ENCODE measurements around the gene PMM1.
A peak's percentile ranks its signal among the peaks of the same experiment; 100 is the strongest.

PMM1 gene

DNA sequence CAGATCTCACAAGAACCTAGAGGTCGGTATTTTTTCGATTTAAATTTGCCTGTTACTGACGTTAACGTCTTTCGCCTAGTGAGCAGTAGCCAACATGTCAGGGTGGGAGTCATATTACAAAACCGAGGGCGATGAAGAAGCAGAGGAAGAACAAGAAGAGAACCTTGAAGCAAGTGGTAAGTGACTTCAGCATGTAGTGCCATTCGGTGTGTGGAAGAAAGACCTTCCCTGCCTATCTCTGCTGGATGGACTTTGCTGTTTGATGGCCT is 32.2 kb upstream of the PMM1 start:
- H2AFZ ChIP-seq (ENCODE audit: low read depth, low read length), result peak overlapping the region; percentile 97; the same call in 1 of the 2 replicates
- peaks cover 34% of the 10 kb centered on the region for H3K4me1 ChIP-seq (ENCODE audit: insufficient read depth, low read length)
- TF ChIP-seq, protein P1, sequence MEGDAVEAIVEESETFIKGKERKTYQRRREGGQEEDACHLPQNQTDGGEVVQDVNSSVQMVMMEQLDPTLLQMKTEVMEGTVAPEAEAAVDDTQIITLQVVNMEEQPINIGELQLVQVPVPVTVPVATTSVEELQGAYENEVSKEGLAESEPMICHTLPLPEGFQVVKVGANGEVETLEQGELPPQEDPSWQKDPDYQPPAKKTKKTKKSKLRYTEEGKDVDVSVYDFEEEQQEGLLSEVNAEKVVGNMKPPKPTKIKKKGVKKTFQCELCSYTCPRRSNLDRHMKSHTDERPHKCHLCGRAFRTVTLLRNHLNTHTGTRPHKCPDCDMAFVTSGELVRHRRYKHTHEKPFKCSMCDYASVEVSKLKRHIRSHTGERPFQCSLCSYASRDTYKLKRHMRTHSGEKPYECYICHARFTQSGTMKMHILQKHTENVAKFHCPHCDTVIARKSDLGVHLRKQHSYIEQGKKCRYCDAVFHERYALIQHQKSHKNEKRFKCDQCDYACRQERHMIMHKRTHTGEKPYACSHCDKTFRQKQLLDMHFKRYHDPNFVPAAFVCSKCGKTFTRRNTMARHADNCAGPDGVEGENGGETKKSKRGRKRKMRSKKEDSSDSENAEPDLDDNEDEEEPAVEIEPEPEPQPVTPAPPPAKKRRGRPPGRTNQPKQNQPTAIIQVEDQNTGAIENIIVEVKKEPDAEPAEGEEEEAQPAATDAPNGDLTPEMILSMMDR (IDR thresholded peaks at IDR 0.05; ENCODE audit: borderline replicate concordance, extremely low read depth, low read length, poor library complexity, severe bottlenecking), result no peak
- no peak for TF ChIP-seq EZH2 (IDR thresholded peaks at IDR 0.05; ENCODE audit: borderline replicate concordance, low read depth, low read length, severe bottlenecking)
- peaks cover 64% of the 10 kb centered on the region for H3K79me2 ChIP-seq (ENCODE audit: insufficient read depth, low read length)
- H3K9ac ChIP-seq (ENCODE audit: low read depth, low read length), result peak overlapping the region; percentile 92
- H3K27me3 ChIP-seq (ENCODE audit: insufficient read depth, low read length, poor library complexity), result no peaks in the 10 kb centered on the region
- DNase-seq, result no peak
- peak overlapping the region; percentile 98 for H3K4me2 ChIP-seq (ENCODE audit: insufficient read depth, low read length)
- peaks cover 42% of the 10 kb centered on the region for H3K36me3 ChIP-seq (ENCODE audit: insufficient read depth, low read length)
- peak overlapping the region; percentile 64 to 97 for H3K4me3 ChIP-seq (ENCODE audit: low read depth in 1 of 2, low read length in 2 of 2)
- ATAC-seq (ENCODE audit: insufficient read depth, low read depth), result no peak
- H4K20me1 ChIP-seq (ENCODE audit: insufficient read depth, low read length), result peaks cover 16% of the 10 kb centered on the region
- peak overlapping the region; percentile 98 for H3K27ac ChIP-seq (ENCODE audit: low read length)
- no peaks in the 10 kb centered on the region for H3K9me3 ChIP-seq (ENCODE audit: insufficient read depth, low read length, severe bottlenecking)

DNA sequence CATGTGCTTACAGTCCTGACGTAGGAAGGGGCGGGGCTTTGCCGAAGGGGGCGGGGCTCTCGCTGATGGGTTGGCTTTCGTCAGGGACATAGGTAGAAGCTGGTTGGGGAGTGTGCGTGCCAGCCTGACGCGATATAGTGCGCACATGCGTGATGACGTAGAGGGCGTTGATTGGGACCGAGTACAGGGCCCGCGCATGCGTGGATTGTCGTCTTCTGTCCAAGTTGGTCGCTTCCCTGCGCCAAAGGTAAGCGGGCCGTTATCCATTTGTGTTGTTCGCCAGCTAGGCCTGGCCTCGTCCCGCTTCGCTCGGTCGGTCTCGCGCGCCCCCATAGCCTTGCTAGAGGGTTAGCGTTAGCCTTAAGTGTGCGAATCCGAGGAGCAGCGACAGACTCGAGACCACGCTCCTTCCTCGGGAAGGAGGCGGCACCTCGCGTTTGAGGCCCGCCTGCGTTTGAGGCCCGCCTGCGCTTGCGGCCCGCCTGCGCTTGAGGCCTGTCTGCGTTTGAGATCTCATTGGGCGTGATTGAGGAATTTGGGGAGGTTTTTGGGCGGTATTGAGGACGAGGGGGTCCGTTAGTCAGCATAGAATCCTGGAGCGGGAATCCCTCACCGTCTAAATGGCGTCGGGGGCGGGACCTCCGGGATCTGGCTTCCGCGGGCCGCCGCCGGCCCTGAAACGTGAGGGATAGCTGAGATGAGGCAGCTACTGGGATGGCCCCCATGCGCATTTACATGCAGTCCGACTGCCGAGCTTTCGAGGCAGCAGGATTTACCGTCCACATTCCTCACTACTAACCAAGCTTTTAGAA is 31.7 kb upstream of the PMM1 start, which contains the start of gene XRCC6:
XRCC6 (plus strand) TSS at position 197 of the 812 bp plus-strand sequence. CDS start 710 bp downstream, outside the sequence.
- ATAC-seq (ENCODE audit: insufficient read depth, low read depth) (peak; percentile 89), DNase-seq (peak; percentile 100)
- Histone ChIP-seq H4K20me1 (ENCODE audit: insufficient read depth, low read length) (peaks cover 15% of the 10 kb centered on the region), H3K79me2 (ENCODE audit: insufficient read depth, low read length) (peaks cover 58% of the 10 kb centered on the region), H3K4me2 (ENCODE audit: insufficient read depth, low read length) (peak within 1 kb of the TSS; percentile 98), H3K4me1 (ENCODE audit: insufficient read depth, low read length) (peaks cover 34% of the 10 kb centered on the region), H3K9ac (ENCODE audit: low read depth, low read length) (peak within 1 kb of the TSS; percentile 92), H3K9me3 (ENCODE audit: insufficient read depth, low read length, severe bottlenecking) (no peaks in the 10 kb centered on the region), H2AFZ (ENCODE audit: low read depth, low read length) (peak within 1 kb of the TSS; percentile 97), H3K27ac (ENCODE audit: low read length) (peak within 1 kb of the TSS; percentile 98), H3K4me3 (ENCODE audit: low read depth in 1 of 2, low read length in 2 of 2) (peak within 1 kb of the TSS; percentile 64 to 97), H3K36me3 (ENCODE audit: insufficient read depth, low read length) (peaks cover 37% of the 10 kb centered on the region), H3K27me3 (ENCODE audit: insufficient read depth, low read length, poor library complexity) (no peaks in the 10 kb centered on the region)
- TF ChIP-seq, protein P1 (IDR thresholded peaks at IDR 0.05; ENCODE audit: borderline replicate concordance, extremely low read depth, low read length, poor library complexity, severe bottlenecking), result no peak
- TF ChIP-seq EZH2 (IDR thresholded peaks at IDR 0.05; ENCODE audit: borderline replicate concordance, low read depth, low read length, severe bottlenecking), result no peak

DNA sequence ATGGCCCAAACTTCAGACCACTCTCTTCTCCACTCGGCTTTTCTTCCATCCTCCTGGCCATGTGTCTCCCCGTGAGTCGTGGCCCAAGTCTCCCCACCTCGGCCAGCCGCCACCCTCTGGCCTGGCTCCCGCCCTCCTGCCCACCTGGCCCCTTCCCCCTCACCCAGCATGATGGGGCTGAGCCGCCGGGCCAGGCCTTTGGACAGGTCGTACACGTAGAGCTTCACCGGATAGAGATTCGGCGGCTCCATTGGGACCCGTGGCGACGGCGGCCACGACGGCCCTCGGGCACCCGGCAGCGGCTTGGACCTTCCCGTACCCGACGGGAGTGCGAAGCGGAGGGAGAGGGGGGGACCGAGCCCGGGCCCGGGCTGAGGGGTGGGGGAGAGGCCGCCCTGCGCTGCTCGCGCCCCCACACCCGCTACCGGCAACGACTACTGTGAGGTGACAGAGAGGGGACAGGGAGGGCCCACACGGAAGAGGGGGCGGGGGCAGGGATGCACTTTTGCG is 31.0 kb upstream of the PMM1 start, which contains the start of gene DESI1:
DESI1 (minus strand) TSS at position 455 of the 510 bp plus-strand sequence; CDS start at position 251, 204 bp downstream.
- peaks cover 34% of the 10 kb centered on the region for H3K4me1 ChIP-seq (ENCODE audit: insufficient read depth, low read length)
- H3K9me3 ChIP-seq (ENCODE audit: insufficient read depth, low read length, severe bottlenecking), result no peaks in the 10 kb centered on the region
- ATAC-seq (ENCODE audit: insufficient read depth, low read depth) (peak; percentile 85; the same call in 2 of the 3 replicates), DNase-seq (no peak)
- peak within 1 kb of the TSS; percentile 98 for H3K4me2 ChIP-seq (ENCODE audit: insufficient read depth, low read length)
- H3K4me3 ChIP-seq (ENCODE audit: low read depth in 1 of 2, low read length in 2 of 2), result peak within 1 kb of the TSS; percentile 64 to 97
- peaks cover 52% of the 10 kb centered on the region for H3K79me2 ChIP-seq (ENCODE audit: insufficient read depth, low read length)
- TF ChIP-seq, protein P1 (IDR thresholded peaks at IDR 0.05; ENCODE audit: borderline replicate concordance, extremely low read depth, low read length, poor library complexity, severe bottlenecking), result no peak
- TF ChIP-seq EZH2 (IDR thresholded peaks at IDR 0.05; ENCODE audit: borderline replicate concordance, low read depth, low read length, severe bottlenecking), result no peak
- H3K27ac ChIP-seq (ENCODE audit: low read length), result peak within 1 kb of the TSS; percentile 98
- H3K27me3 ChIP-seq (ENCODE audit: insufficient read depth, low read length, poor library complexity), result no peaks in the 10 kb centered on the region
- H3K9ac ChIP-seq (ENCODE audit: low read depth, low read length), result peak within 1 kb of the TSS; percentile 92
- H4K20me1 ChIP-seq (ENCODE audit: insufficient read depth, low read length), result peaks cover 15% of the 10 kb centered on the region
- peaks cover 32% of the 10 kb centered on the region for H3K36me3 ChIP-seq (ENCODE audit: insufficient read depth, low read length)
- peak within 1 kb of the TSS; percentile 97 for H2AFZ ChIP-seq (ENCODE audit: low read depth, low read length)
